ENCODE measurements around the gene THBD. TPM values are rescaled to one million over a fixed set of nuclear protein-coding genes. Genes with fewer than 3 reads are reported as not detected.

Gene THBD
- total and polyA plus RNA-seq, 8 donors: 1.8 to 12.1 (median 3.8) TPM

DNA sequence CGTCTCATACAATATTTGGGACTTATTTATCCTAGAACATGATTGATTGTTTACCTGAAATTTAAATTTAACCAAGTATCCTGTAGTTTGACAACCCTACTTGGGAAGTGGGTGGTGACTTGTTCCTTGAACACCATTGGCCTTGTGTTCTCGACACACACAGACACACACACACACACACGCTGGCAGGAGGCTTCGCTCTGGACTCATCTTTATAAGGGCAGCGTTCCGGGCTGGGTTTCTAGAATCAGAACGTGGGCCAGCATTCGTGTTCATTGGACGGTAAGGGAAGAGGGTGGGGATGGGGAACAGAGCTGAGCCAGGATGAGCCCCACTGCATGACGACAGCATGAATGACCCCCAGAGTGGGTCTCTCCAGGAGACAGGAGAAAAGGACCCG, 30.5 kb downstream of the THBD start:
- Histone ChIP-seq H3K9me3 (no peaks in the 10 kb centered on the region), H3K27ac (no peak overlapping the region), H3K27me3 (no peaks in the 10 kb centered on the region), H3K36me3 (no peaks in the 10 kb centered on the region), H3K4me1 (no peaks in the 10 kb centered on the region), H3K4me3 (no peak overlapping the region)
- FAIRE-seq (no peak), ATAC-seq (no peak), DNase-seq (no peak)
- TF ChIP-seq, protein P1, sequence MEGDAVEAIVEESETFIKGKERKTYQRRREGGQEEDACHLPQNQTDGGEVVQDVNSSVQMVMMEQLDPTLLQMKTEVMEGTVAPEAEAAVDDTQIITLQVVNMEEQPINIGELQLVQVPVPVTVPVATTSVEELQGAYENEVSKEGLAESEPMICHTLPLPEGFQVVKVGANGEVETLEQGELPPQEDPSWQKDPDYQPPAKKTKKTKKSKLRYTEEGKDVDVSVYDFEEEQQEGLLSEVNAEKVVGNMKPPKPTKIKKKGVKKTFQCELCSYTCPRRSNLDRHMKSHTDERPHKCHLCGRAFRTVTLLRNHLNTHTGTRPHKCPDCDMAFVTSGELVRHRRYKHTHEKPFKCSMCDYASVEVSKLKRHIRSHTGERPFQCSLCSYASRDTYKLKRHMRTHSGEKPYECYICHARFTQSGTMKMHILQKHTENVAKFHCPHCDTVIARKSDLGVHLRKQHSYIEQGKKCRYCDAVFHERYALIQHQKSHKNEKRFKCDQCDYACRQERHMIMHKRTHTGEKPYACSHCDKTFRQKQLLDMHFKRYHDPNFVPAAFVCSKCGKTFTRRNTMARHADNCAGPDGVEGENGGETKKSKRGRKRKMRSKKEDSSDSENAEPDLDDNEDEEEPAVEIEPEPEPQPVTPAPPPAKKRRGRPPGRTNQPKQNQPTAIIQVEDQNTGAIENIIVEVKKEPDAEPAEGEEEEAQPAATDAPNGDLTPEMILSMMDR (IDR thresholded peaks at IDR 0.05): no peak
- intact Hi-C loops (cut with DNase I): no loop called here
- 74 to 76% methylated on average over 11 of the region's 11 CpGs for WGBS, 2 donors

DNA sequence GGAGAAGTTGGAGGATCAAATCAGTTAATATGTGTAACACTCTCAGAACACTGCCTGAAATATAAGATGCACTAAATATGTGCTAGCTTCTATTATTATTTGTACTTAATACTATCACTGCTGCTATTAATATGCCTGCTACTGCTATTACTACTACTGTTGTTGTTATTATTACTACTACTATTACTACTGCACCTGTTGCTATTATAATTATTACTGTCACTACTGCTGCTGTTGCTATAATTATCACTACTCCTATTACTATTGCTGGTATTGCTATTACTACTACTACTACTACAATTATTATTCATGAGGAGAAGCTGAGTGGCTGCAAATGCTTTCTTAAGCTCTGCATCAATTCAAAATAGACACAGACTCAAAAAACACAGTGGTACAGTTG, 31.0 kb downstream of the THBD start:
- Histone ChIP-seq H3K4me1 (no peaks in the 10 kb centered on the region), H3K36me3 (no peaks in the 10 kb centered on the region), H3K27me3 (no peaks in the 10 kb centered on the region), H3K27ac (no peak overlapping the region), H3K4me3 (no peak overlapping the region), H3K9me3 (no peaks in the 10 kb centered on the region)
- FAIRE-seq (no peak), DNase-seq (no peak), ATAC-seq (no peak)
- TF ChIP-seq, protein P1 (IDR thresholded peaks at IDR 0.05): no peak
- intact Hi-C loops (cut with DNase I): no loop called here

DNA sequence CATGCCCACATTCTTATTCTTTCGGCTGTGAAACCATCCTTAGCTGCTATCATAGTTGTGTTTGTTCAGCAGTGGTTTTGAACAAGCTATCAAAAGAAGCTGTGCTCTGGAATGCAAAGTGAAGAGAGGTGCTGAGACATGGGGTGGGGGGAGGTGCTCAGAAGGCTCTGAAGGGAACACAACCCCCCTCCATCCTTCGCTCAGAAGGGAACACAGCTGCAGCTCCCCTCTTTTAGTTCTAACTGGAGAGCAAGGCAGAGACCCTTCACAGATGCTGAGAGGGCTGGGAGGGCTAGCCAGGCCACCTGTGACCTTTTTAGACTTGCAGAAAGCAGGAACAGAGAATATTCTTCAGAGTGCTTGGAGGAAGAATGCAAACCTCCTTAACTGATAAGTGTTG, 32.0 kb downstream of the THBD start:
- Histone ChIP-seq H3K9me3 (no peaks in the 10 kb centered on the region), H3K27ac (no peak overlapping the region), H3K4me3 (no peak overlapping the region), H3K4me1 (no peaks in the 10 kb centered on the region), H3K27me3 (no peaks in the 10 kb centered on the region), H3K36me3 (no peaks in the 10 kb centered on the region)
- WGBS, 2 donors: 57 to 61% methylated on average over 2 of the region's 2 CpGs
- no peak for DNase-seq
- ATAC-seq: no peak
- intact Hi-C loops (cut with DNase I): no loop called here
- TF ChIP-seq, protein P1 (IDR thresholded peaks at IDR 0.05): no peak
- FAIRE-seq: no peak

DNA sequence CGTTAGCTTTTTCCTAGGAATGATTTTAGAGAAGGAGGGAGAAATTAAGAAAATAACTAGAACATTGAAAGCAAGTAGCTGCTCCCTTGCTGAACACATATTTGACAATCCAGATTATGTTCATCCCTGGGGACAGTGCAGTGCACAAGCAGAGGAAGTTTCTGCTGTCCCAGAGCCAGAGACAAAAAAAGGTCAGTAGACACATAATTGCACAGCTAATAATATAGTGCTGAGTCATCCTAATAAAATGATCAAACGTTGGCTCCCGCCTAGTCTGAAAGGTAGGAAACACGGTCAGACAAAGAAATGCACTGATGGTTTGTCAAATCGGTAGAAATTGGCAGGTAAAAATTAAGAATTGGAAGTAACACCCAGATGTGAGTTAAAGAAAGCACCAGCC, 36.0 kb downstream of the THBD start:
- intact Hi-C loops (cut with DNase I): no loop called here
- 41 to 58% methylated on average over 5 of the region's 5 CpGs for WGBS, 2 donors
- no peak for DNase-seq
- H3K4me1 ChIP-seq: no peaks in the 10 kb centered on the region
- no peak overlapping the region for H3K4me3 ChIP-seq
- H3K36me3 ChIP-seq: no peaks in the 10 kb centered on the region
- H3K27ac ChIP-seq: no peak overlapping the region
- TF ChIP-seq, protein P1 (IDR thresholded peaks at IDR 0.05): no peak
- H3K27me3 ChIP-seq: no peaks in the 10 kb centered on the region
- no peak for FAIRE-seq
- ATAC-seq: no peak
- H3K9me3 ChIP-seq: no peaks in the 10 kb centered on the region

DNA sequence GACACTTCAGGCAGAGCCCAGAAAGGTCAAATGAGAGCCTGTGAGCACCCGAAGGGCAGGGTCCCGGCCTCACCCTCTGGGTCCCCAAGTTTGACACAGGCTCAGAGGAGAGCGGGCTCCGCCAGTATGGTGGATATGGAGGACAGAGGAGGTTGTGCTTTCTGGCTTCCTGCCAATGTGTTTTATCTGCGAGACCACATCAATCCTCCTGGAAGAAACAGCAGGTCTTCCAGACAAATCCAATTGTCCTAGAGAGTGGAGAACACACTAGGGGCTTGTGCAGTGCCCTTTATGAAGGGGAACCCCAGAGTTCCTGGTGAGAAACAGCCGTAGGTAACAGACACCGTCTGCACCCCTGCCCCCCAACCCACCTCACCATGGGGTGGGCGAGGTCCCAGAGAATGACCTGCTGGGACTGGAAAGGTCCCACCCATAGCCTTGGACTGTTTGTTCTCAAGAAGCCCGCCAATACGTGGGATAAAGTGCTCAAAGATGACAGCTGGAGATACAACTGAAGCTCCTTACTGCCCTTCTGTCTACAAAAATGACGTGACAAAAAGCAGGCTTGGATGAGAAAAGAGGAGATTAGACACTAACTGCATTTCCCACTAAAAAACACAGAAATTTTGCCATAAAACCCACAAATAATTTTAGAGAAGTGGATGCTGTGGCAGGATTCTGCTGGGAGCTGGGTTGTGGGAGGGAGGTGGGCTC, 38.3 kb downstream of the THBD start:
- H3K4me1 ChIP-seq: no peaks in the 10 kb centered on the region
- no peak overlapping the region for H3K27ac ChIP-seq
- 60 to 65% methylated on average over 11 of the region's 11 CpGs for WGBS, 2 donors
- H3K9me3 ChIP-seq: no peaks in the 10 kb centered on the region
- DNase-seq: no peak
- H3K36me3 ChIP-seq: no peaks in the 10 kb centered on the region
- no peaks in the 10 kb centered on the region for H3K27me3 ChIP-seq
- intact Hi-C loops (cut with DNase I): no loop called here
- no peak for FAIRE-seq
- ATAC-seq: no peak
- H3K4me3 ChIP-seq: no peak overlapping the region
- TF ChIP-seq, protein P1 (IDR thresholded peaks at IDR 0.05): no peak

Measured in pancreas (tissue), 10 donors.